DOHH2 (cell line): ENCODE data around the gene LAMTOR3.

Experiments
- CTCF ChIP-seq: fragments of 200-600 bp; sonication (generic); IDR thresholded peaks from one replicate; pipeline ENCODE4 v1.5.1; 2014; ENCODE audit warnings: antibody characterized with exemption, mild to moderate bottlenecking, low read depth, low read length; ENCODE audit not compliant: poor library complexity, severe bottlenecking
- EZH2phosphoT487 ChIP-seq: fragments of 200-600 bp; sonication (generic); IDR thresholded peaks from 2 replicates; pipeline ENCODE4 v1.6.1; 2017; ENCODE audit warnings: borderline replicate concordance, mild to moderate bottlenecking, antibody characterized with exemption, low read length, moderate library complexity, mixed read lengths

GRCh38 chr4:99845708-99846469 is 48.3 kb downstream of the LAMTOR3 start:
- no peak for TF ChIP-seq CTCF
- no peak for TF ChIP-seq EZH2phosphoT487
